GM23248 (cell line): ENCODE data around the gene ADAMTSL3.

Experiments
- EZH2 ChIP-seq: fragments of 200-600 bp; sonication (generic); IDR thresholded peaks from 2 replicates; pipeline ENCODE4 v1.6.1; 2018; ENCODE audit warnings: antibody characterized with exemption, mild to moderate bottlenecking; ENCODE audit not compliant: insufficient read depth, poor library complexity, severe bottlenecking
- EZH2phosphoT487 ChIP-seq: fragments of 200-600 bp; sonication (generic); IDR thresholded peaks from 2 replicates; pipeline ENCODE4 v1.6.1; 2018; ENCODE audit warnings: antibody characterized with exemption, moderate library complexity, mild to moderate bottlenecking, low read depth; ENCODE audit not compliant: insufficient read depth

- no peak for TF ChIP-seq EZH2phosphoT487
- no peak for TF ChIP-seq EZH2
These were observed 19.5 kb downstream of the ADAMTSL3 start for GRCh38 chr15:83673385-83673784.
